GM12878 (cell line): ENCODE results near the gene AP2B1. TPM values are rescaled to one million over a fixed set of nuclear protein-coding genes. Genes with fewer than 3 reads are reported as not detected.
"Not testable (repeated sequence)": the region's sequence is repeated elsewhere in the genome, so short reads cannot be mapped to it uniquely, and the experiment has no call there.

Experiments used
- ATAC-seq: fragments of 200-7000 bp; cut with Tn5 transposase; 3 replicates; pipeline ENCODE4 v1.9.1; 2020; ENCODE audit warnings: mild to moderate bottlenecking, moderate library complexity
- BruUV-seq: library from RNA; stranded (reverse); fragments of 400-500 nt; replicated peaks from 2 replicates; lab custom pipeline; 2021; lab: Mats Ljungman, UMichigan
- CTCF ChIA-PET: fragments of 300-600 bp; sonication (Branson Sonifier 250); formaldehyde crosslinking; extraction: SDS; loops from one replicate; lab custom pipeline; 2021; ENCODE audit warnings: inconsistent platforms; lab: Yijun Ruan, JAX
- POLR2A ChIA-PET: fragments of 350-600 bp; formaldehyde crosslinking; extraction: SDS; loops from one replicate; lab custom pipeline; 2021; ENCODE audit warnings: inconsistent platforms; lab: Charles Lee
- RAD21 ChIA-PET: fragments of 300-600 bp; sonication (Branson Sonifier 250); formaldehyde crosslinking; loops from one replicate; lab custom pipeline; 2023; ENCODE audit warnings: antibody characterized with exemption; ENCODE audit not compliant: unreplicated experiment; lab: Charles Lee
- SMC1A ChIA-PET: fragments of 300-600 bp; sonication (Branson Sonifier 250); formaldehyde crosslinking; loops from one replicate; lab custom pipeline; 2023; ENCODE audit not compliant: unreplicated experiment, uncharacterized antibody; lab: Charles Lee
- DNase-seq: peaks from one replicate; pipeline ENCODE4 v3.0.0-alpha.2; 2011; ENCODE audit warnings: low read depth, low spot score
- FAIRE-seq: peaks from 3 replicates; lab custom pipeline; 2011; peaks lifted over from hg19 to GRCh38; lab: Jason Lieb, UNC
- H2AFZ ChIP-seq: 2 replicates; pipeline ENCODE4 v1.6.0; 2011; ENCODE audit warnings: low read depth, low read length, control low read depth; ENCODE audit not compliant: control insufficient read depth
- H3K27ac ChIP-seq: 2 replicates; pipeline ENCODE4 v1.5.1; 2011; ENCODE audit warnings: control low read depth; ENCODE audit not compliant: control insufficient read depth, insufficient read depth
- H3K27me3 ChIP-seq, 2 experiments: replicated peaks in 1 of 2; 2 replicates each; pipeline versions ENCODE4 v1.6.0 to v1.6.1; 2011; ENCODE audit warnings: low read length in 1 of 2; ENCODE audit not compliant: control insufficient read depth in 2 of 2, insufficient read depth in 2 of 2
- H3K36me3 ChIP-seq, 2 experiments: 2 replicates each; pipeline ENCODE4 v1.5.1; 2011; ENCODE audit warnings: low read length in 1 of 2; ENCODE audit not compliant: control insufficient read depth in 2 of 2, insufficient read depth in 2 of 2
- H3K4me1 ChIP-seq: 2 replicates; pipeline ENCODE4 v1.6.1; 2011; ENCODE audit warnings: mild to moderate bottlenecking, low read length, moderate library complexity, mixed read lengths; ENCODE audit not compliant: control insufficient read depth, insufficient read depth
- H3K4me2 ChIP-seq: 2 replicates; pipeline ENCODE4 v1.6.0; 2011; ENCODE audit warnings: control low read depth; ENCODE audit not compliant: control insufficient read depth, insufficient read depth
- H3K4me3 ChIP-seq: fragments of 200-600 bp; sonication (generic); 2 replicates; pipeline ENCODE4 v1.5.1; 2016
- H3K79me2 ChIP-seq: 2 replicates; pipeline ENCODE4 v1.6.0; 2011; ENCODE audit warnings: low read length; ENCODE audit not compliant: control insufficient read depth, insufficient read depth
- H3K9ac ChIP-seq: 2 replicates; pipeline ENCODE4 v1.8.0; 2011; ENCODE audit warnings: low read length, control low read depth, mixed read lengths; ENCODE audit not compliant: control insufficient read depth, insufficient read depth
- H3K9me3 ChIP-seq: replicated peaks from 3 replicates; pipeline ENCODE4 v1.5.1; 2011; ENCODE audit warnings: mild to moderate bottlenecking, low read length; ENCODE audit not compliant: control insufficient read depth, insufficient read depth
- H4K20me1 ChIP-seq: 2 replicates; pipeline ENCODE4 v1.6.0; 2011; ENCODE audit not compliant: control insufficient read depth, insufficient read depth
- WGBS: methylation state at CpG from one replicate; pipeline ENCODE4 v1.1.6; 2016; ENCODE audit warnings: low lambda C conversion rate; ENCODE audit not compliant: insufficient replicate concordance, insufficient coverage; ENCODE audit errors: missing lambda C conversion rate; 5-methylcytosine and 5-hydroxymethylcytosine counted together
- in situ Hi-C: fragments of 300-500 bp; cut with MboI; formaldehyde crosslinking; loops from 9 replicates; pipeline ENCODE4 v1.14.3; 2018; ENCODE audit warnings: mixed read lengths
- intact Hi-C: fragments of 100-400 bp; cut with micrococcal nuclease; formaldehyde crosslinking; loops from one replicate; pipeline ENCODE4 v1.14.2; 2022; ENCODE audit not compliant: unreplicated experiment
- polyA plus RNA-seq, 11 experiments: library from polyadenylated mRNA; depleted of rRNA in 4 of 11; unstranded in 6 of 11; stranded (reverse) in 5 of 11; fragments of >200 nt; fragmentation: Nextera tagmentation in 4 of 11; fragmentation: Illumina TruSeq in 1 of 11; extraction: Ambion mirVana in 4 of 11; extraction: Trizol in 1 of 11; gene quantifications; 1 replicate in 1 of 11; 2 replicates in 10 of 11; pipeline versions ENCODE4 v1.2.1 to v1.2.3, GENCODE V29; 2011 to 2016; ENCODE audit warnings: inconsistent platforms in 2 of 11, missing spikeins in 2 of 11, low read depth in 1 of 11
- total RNA-seq, 4 experiments: library from RNA; depleted of rRNA in 3 of 4; stranded (reverse); fragments of >200 nt in 3 of 4; fragmentation: Illumina TruSeq in 1 of 4; extraction: Trizol in 1 of 4; gene quantifications; 2 replicates each; pipeline versions ENCODE4 v1.2.1 to v1.2.3, GENCODE V29; 2013 to 2021
- TF ChIP-seq, protein P1 (sequence below): fragments of 450-650 bp; IDR thresholded peaks from 2 replicates; pipeline ENCODE4 v1.6.1; 2016; ENCODE audit warnings: mild to moderate bottlenecking, moderate library complexity, borderline replicate concordance

Gene AP2B1
- total and polyA plus RNA-seq, 10 of the 15 experiments (the other 5 are each of a cell fraction or from before 2014, with no cell fraction given): 18.6 to 112 (median 53.9) TPM

DNA sequence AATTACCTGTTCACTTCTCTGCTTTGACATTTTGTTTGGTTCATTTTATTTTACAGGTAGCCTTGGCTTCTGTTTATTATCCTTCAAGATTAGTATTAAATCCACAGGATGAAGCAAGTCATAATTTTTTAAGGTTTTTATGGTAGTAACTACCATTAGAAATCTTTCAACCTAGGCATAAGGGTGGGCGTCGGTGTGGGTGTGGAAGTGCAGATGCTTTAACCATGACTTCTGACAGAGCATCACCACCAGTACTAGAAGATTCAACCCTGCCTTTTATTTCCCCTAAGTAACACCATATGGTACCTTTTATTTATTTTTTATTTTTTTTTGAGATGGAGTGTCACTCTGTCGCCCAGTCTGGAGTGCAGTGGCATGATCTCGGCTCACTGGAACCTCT, 22.7 kb downstream of the AP2B1 start (continued):
- TF ChIP-seq, protein P1, sequence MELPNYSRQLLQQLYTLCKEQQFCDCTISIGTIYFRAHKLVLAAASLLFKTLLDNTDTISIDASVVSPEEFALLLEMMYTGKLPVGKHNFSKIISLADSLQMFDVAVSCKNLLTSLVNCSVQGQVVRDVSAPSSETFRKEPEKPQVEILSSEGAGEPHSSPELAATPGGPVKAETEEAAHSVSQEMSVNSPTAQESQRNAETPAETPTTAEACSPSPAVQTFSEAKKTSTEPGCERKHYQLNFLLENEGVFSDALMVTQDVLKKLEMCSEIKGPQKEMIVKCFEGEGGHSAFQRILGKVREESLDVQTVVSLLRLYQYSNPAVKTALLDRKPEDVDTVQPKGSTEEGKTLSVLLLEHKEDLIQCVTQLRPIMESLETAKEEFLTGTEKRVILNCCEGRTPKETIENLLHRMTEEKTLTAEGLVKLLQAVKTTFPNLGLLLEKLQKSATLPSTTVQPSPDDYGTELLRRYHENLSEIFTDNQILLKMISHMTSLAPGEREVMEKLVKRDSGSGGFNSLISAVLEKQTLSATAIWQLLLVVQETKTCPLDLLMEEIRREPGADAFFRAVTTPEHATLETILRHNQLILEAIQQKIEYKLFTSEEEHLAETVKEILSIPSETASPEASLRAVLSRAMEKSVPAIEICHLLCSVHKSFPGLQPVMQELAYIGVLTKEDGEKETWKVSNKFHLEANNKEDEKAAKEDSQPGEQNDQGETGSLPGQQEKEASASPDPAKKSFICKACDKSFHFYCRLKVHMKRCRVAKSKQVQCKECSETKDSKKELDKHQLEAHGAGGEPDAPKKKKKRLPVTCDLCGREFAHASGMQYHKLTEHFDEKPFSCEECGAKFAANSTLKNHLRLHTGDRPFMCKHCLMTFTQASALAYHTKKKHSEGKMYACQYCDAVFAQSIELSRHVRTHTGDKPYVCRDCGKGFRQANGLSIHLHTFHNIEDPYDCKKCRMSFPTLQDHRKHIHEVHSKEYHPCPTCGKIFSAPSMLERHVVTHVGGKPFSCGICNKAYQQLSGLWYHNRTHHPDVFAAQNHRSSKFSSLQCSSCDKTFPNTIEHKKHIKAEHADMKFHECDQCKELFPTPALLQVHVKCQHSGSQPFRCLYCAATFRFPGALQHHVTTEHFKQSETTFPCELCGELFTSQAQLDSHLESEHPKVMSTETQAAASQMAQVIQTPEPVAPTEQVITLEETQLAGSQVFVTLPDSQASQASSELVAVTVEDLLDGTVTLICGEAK: no peak

DNA sequence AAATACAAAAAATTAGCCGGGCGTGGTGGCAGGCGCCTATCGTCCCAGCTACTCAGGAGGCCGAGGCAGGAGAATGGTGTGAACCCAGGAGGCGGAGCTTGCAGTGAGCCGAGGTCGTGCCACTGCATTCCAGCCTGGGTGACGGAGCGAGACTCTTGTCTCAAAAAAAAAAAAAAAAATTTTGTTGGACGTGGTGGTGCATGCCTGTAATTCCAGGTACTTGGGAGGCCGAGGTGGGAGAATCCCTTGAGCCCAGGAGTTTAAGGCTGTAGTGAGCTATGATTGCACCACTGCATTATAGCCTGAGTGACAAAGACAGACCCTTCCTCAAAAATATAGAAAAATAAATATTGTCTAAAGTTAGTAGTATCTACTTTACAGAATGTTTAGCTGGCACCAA, 23.6 kb downstream of the AP2B1 start:
- intact Hi-C loops, H3K27ac ChIP-seq, H3K9ac ChIP-seq, DNase-seq, POLR2A ChIA-PET, H3K79me2 ChIP-seq, in situ Hi-C loops, H2AFZ ChIP-seq, FAIRE-seq, H3K4me1 ChIP-seq, H4K20me1 ChIP-seq, H3K4me2 ChIP-seq, BruUV-seq, H3K9me3 ChIP-seq, H3K27me3 ChIP-seq, H3K4me3 ChIP-seq, ATAC-seq: not testable (repeated sequence)
- RAD21 ChIA-PET: interaction anchor here (5.8 kb wide), 1 partner anchor 138 kb away, joined by 55 read pairs; no protein-coding TSS in a partner anchor
- WGBS: 89% methylated on average over 12 of the region's 12 CpGs
- CTCF ChIA-PET: interaction anchor here (1.1 to 5.5 kb wide), 3 partner anchors 12 to 135 kb away, joined by 5 to 116 read pairs (median 16); no protein-coding TSS in a partner anchor
- H3K36me3 ChIP-seq: peaks cover 0 to 16% of the 10 kb centered on the region in 2 experiments; a peak in 2 of 4 replicates
- SMC1A ChIA-PET: interaction anchor here (0.8 to 3.9 kb wide), 3 partner anchors 8 to 137 kb away, joined by 3 to 33 read pairs (median 3); partner anchors contain the start of gene PEX12
